ENCODE data around the gene RASIP1.

The RASIP1 gene

DNA sequence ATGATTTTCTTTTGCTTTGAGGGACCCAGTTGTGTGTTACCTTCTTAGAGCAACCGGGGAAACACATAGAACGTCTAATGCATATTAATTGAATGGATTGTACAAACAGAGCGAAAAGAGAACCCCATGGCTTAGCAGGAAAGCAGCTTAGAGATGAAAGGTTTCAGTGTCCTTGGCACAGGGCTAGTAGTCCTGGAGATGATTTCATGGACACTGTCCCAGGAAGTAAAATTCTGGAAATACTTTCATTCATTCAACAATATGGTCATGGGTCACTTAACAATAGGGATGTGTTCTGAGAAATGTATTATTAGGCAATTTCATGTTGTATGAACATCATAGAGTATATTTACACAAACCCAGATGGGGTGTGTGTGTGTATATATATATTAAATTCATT is 54.3 kb downstream of the RASIP1 start:
- no peak overlapping the region for H3K27ac ChIP-seq (ENCODE audit: extremely low read depth, low read depth, low read length)
- TF ChIP-seq ZNF701 (tag by site-specific recombination; IDR thresholded peaks at IDR 0.05), result no peak
- TF ChIP-seq, protein P1, sequence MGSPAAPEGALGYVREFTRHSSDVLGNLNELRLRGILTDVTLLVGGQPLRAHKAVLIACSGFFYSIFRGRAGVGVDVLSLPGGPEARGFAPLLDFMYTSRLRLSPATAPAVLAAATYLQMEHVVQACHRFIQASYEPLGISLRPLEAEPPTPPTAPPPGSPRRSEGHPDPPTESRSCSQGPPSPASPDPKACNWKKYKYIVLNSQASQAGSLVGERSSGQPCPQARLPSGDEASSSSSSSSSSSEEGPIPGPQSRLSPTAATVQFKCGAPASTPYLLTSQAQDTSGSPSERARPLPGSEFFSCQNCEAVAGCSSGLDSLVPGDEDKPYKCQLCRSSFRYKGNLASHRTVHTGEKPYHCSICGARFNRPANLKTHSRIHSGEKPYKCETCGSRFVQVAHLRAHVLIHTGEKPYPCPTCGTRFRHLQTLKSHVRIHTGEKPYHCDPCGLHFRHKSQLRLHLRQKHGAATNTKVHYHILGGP (tag by site-specific recombination; IDR thresholded peaks at IDR 0.05), result no peak
- no peak for TF ChIP-seq ZNF37A (tag by site-specific recombination; IDR thresholded peaks at IDR 0.05)
- TF ChIP-seq SCRT2 (tag by site-specific recombination; IDR thresholded peaks at IDR 0.05), result no peak
- TF ChIP-seq ZXDB (tag by site-specific recombination; IDR thresholded peaks at IDR 0.05), result no peak
- CTCF ChIA-PET, result interaction anchor here (0.5 to 1.3 kb wide), 2 partner anchors 53 to 183 kb away, joined by 3 read pairs; no protein-coding TSS in a partner anchor
- H3K9me3 ChIP-seq (ENCODE audit: control insufficient read depth, insufficient read depth, low read depth, low read length), result no peaks in the 10 kb centered on the region
- H3K4me1 ChIP-seq (ENCODE audit: control insufficient read depth, insufficient read depth, low read length), result no peaks in the 10 kb centered on the region; the same call in 1 of the 2 replicates
- POLR2A ChIA-PET, result no interaction called here
- H3K36me3 ChIP-seq (ENCODE audit: control insufficient read depth in 2 of 2, insufficient read depth in 1 of 2, low read length in 2 of 2), result no peaks in the 10 kb centered on the region
- no peak overlapping the region for H3K4me3 ChIP-seq (ENCODE audit: low read depth, low read length)

DNA sequence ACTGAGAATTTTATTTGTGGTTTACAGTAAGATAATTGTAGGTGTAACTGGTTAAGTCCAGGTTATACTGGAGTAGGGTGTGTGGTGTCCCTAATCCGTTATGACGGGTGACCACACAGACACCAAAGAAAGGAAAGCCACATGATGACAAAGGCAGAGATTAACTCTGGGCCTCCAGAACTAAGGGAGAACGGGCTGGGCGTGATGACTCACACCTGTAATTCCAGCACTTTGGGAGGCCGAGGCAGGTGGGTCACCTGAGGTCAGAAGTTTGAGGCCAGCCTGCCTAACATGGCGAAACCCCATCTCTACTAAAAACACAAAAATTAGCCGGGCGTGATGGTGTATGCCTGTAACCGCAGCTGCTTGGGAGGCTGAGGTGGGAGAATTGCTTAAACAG is 54.8 kb downstream of the RASIP1 start:
- Histone ChIP-seq H3K27ac (ENCODE audit: extremely low read depth, low read depth, low read length) (no peak overlapping the region), H3K36me3 (ENCODE audit: control insufficient read depth in 2 of 2, insufficient read depth in 1 of 2, low read length in 2 of 2) (no peaks in the 10 kb centered on the region), H3K4me1 (ENCODE audit: control insufficient read depth, insufficient read depth, low read length) (no peaks in the 10 kb centered on the region; the same call in 1 of the 2 replicates), H3K9me3 (ENCODE audit: control insufficient read depth, insufficient read depth, low read depth, low read length) (no peaks in the 10 kb centered on the region), H3K4me3 (ENCODE audit: low read depth, low read length) (no peak overlapping the region)
- ChIA-PET POLR2A (no interaction called here), CTCF (interaction anchor here (0.5 to 1.3 kb wide), 2 partner anchors 54 to 184 kb away, joined by 3 read pairs; no protein-coding TSS in a partner anchor)
- no peak for TF ChIP-seq ZNF19 (tag by site-specific recombination; IDR thresholded peaks at IDR 0.05; ENCODE audit: low read depth)
- TF ChIP-seq OSR2 (tag by site-specific recombination; IDR thresholded peaks at IDR 0.05), result no peak
- no peak for TF ChIP-seq HIC1 (tag by site-specific recombination; IDR thresholded peaks at IDR 0.05)
- TF ChIP-seq KLF17 (tag by site-specific recombination; IDR thresholded peaks at IDR 0.05), result 0 out of 2 replicates have a peak, but pooled peaks have one; percentile 50
- TF ChIP-seq ZNF10 (tag by site-specific recombination; IDR thresholded peaks at IDR 0.05), result no peak
- no peak for TF ChIP-seq RBAK (tag by site-specific recombination; IDR thresholded peaks at IDR 0.05)
- TF ChIP-seq ZNF23 (tag by site-specific recombination; IDR thresholded peaks at IDR 0.05; ENCODE audit: borderline replicate concordance), result no peak
- no peak for TF ChIP-seq BCL11B (tag by site-specific recombination; IDR thresholded peaks at IDR 0.05; ENCODE audit: low read depth)
- no peak for TF ChIP-seq ZNF785 (tag by site-specific recombination; IDR thresholded peaks at IDR 0.05)
- TF ChIP-seq ZBTB8A (tag by site-specific recombination; IDR thresholded peaks at IDR 0.05), result no peak
- no peak for TF ChIP-seq ZNF624 (tag by site-specific recombination; IDR thresholded peaks at IDR 0.05)
- TF ChIP-seq ZNF529 (tag by site-specific recombination; IDR thresholded peaks at IDR 0.05; ENCODE audit: insufficient replicate concordance), result no peak
- TF ChIP-seq ZNF311 (tag by site-specific recombination; IDR thresholded peaks at IDR 0.05; ENCODE audit: borderline replicate concordance), result no peak
- no peak for TF ChIP-seq ZNF747 (tag by site-specific recombination; IDR thresholded peaks at IDR 0.05)
- TF ChIP-seq, protein P2, sequence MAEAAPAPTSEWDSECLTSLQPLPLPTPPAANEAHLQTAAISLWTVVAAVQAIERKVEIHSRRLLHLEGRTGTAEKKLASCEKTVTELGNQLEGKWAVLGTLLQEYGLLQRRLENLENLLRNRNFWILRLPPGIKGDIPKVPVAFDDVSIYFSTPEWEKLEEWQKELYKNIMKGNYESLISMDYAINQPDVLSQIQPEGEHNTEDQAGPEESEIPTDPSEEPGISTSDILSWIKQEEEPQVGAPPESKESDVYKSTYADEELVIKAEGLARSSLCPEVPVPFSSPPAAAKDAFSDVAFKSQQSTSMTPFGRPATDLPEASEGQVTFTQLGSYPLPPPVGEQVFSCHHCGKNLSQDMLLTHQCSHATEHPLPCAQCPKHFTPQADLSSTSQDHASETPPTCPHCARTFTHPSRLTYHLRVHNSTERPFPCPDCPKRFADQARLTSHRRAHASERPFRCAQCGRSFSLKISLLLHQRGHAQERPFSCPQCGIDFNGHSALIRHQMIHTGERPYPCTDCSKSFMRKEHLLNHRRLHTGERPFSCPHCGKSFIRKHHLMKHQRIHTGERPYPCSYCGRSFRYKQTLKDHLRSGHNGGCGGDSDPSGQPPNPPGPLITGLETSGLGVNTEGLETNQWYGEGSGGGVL (tag by site-specific recombination; IDR thresholded peaks at IDR 0.05), result no peak
- no peak for TF ChIP-seq ZNF140 (tag by site-specific recombination; IDR thresholded peaks at IDR 0.05)
- no peak for TF ChIP-seq ZNF521 (tag by site-specific recombination; IDR thresholded peaks at IDR 0.05)
- TF ChIP-seq ZNF664 (tag by site-specific recombination; IDR thresholded peaks at IDR 0.05), result no peak
- TF ChIP-seq, protein P3, sequence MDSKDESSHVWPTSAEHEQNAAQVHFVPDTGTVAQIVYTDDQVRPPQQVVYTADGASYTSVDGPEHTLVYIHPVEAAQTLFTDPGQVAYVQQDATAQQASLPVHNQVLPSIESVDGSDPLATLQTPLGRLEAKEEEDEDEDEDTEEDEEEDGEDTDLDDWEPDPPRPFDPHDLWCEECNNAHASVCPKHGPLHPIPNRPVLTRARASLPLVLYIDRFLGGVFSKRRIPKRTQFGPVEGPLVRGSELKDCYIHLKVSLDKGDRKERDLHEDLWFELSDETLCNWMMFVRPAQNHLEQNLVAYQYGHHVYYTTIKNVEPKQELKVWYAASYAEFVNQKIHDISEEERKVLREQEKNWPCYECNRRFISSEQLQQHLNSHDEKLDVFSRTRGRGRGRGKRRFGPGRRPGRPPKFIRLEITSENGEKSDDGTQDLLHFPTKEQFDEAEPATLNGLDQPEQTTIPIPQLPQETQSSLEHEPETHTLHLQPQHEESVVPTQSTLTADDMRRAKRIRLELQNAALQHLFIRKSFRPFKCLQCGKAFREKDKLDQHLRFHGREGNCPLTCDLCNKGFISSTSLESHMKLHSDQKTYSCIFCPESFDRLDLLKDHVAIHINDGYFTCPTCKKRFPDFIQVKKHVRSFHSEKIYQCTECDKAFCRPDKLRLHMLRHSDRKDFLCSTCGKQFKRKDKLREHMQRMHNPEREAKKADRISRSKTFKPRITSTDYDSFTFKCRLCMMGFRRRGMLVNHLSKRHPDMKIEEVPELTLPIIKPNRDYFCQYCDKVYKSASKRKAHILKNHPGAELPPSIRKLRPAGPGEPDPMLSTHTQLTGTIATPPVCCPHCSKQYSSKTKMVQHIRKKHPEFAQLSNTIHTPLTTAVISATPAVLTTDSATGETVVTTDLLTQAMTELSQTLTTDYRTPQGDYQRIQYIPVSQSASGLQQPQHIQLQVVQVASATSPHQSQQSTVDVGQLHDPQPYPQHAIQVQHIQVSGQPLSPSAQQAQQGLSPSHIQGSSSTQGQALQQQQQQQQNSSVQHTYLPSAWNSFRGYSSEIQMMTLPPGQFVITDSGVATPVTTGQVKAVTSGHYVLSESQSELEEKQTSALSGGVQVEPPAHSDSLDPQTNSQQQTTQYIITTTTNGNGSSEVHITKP (tag by site-specific recombination; IDR thresholded peaks at IDR 0.05), result peak; percentile 65
- peak; percentile 70 for TF ChIP-seq GLIS1 (tag by site-specific recombination; IDR thresholded peaks at IDR 0.05)
- TF ChIP-seq ZNF585B (tag by site-specific recombination; IDR thresholded peaks at IDR 0.05), result no peak
- TF ChIP-seq SP7 (tag by site-specific recombination; IDR thresholded peaks at IDR 0.05), result peak; percentile 47
